GM18517 (cell line): ENCODE results near the gene KIAA1210.
"Not testable (repeated sequence)": the region's sequence is repeated elsewhere in the genome, so short reads cannot be mapped to it uniquely, and the experiment has no call there.

Experiments used
- ATAC-seq: cut with Tn5 transposase; IDR thresholded peaks from one replicate; pipeline ENCODE4 v1.9.1; 2021; ENCODE audit warnings: mild to moderate bottlenecking, moderate library complexity; ENCODE audit not compliant: unreplicated experiment

Gene KIAA1210

DNA sequence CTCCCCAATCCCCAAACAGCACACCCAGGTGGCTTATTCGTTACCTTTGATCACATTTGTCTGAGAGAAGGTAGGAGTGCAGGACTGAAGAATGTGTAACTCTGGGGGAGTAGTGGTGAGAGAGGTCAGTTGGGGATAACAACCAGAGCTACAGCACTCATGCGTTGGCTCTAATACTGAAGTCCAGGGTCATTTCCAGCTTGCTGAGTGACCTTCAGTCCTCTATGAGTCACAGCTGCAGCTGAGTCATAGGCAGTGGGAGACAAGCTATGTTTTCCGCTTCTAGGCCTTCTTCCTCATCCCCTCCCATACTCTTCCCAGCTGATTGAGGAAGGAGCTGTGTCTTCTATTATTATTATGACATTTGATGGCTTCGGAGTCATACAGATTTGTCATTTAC lies 86.4 kb downstream of the KIAA1210 start:
- ATAC-seq, result no peak

DNA sequence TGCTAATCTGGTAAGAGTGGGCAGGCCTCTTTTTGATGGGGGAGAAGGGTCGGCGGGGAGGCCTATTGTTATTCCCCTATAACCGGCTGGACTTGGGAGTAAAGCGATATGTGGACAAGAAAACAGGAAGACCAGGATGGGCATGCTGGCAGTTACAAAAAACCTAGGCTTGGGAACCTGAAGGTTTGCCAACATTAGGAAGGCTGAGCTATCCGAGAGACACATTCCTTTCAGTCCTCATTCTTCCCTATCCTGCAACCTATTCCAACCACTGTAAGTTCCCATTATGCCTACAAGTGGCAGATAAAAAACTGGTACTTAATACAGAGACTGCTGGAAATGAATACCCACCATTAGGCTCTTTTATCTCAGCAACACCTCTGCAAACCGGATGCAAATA lies 87.2 kb downstream of the KIAA1210 start:
- no peak for ATAC-seq

DNA sequence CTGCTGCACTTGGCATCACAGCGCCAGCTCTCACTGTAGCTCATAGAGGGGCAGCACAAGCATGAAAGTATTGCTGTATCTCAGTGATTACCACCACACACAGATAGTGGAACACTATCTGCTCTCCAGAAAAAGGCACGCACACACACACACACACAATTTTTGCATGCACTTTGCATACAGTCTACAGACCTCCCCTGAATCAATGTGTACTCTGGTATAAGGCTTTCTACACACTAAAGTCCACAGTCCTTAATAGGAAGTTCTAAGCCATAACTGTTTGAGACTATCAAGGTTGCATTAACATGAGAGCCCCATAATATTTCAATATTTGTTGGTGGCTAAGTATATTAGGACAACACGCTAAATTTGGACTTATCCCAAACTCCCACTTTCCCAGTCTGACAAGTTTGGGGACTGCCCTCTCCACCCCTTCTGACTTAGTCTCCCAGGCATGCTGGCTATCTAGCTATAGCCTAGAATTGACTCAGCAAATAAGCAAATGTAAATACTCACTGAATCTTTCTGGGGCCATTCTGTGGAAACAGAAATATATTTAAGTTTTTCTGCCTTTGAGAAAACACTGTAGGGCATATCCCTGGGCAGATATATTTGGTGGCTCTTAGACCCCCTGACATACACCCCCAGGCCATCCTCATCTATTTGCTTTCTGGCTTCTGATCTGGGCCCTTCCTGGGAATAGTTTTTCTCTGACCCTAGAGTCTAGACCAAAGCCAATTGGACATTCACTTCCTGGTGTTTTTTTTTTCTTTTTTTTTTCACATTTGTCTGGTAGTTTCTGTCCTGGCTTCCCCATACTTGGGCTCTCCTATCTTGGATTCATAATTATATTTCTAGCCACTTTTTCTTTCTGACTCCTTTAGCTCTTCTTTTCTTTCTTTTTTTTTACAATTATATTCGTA lies 91.2 kb downstream of the KIAA1210 start:
- no peak for ATAC-seq

DNA sequence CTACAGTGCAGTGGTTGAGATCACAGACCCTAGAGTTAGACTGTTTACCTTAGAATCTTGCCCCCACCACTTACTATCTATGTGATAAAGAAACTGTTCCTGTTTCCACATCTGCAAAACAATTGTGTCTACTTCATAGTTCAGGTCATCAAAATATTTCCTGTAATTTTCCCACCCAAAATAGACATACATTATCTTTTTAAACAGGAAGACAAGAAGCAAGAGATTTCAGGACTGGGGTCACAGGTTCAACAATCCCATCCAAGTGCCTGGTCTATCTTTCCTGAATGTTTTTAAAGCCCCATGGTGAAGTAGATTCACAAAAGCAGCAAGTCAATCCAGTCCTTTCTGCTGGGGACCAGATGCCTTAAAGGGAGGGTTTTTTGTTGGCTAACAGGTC lies 96.6 kb downstream of the KIAA1210 start:
- ATAC-seq, result no peak

DNA sequence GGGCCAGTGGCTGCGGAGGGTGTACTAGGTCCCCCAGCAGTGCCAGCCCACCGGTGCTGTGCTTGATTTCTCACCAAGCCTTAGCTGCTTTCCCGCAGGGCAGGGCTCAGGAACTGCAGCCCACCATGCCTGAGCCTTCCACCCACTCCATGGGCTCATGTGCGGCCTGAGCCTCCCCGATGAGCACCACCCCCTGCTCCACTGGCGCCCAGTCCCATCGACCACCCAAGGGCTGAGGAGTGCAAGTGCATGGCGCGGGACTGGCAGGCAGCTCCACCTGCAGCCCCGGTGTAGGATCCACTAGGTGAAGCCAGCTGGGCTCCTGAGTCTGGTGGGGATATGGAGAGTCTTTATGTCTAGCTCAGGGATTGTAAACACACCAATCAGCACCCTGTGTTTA lies 98.0 kb downstream of the KIAA1210 start:
- ATAC-seq, result not testable (repeated sequence)

DNA sequence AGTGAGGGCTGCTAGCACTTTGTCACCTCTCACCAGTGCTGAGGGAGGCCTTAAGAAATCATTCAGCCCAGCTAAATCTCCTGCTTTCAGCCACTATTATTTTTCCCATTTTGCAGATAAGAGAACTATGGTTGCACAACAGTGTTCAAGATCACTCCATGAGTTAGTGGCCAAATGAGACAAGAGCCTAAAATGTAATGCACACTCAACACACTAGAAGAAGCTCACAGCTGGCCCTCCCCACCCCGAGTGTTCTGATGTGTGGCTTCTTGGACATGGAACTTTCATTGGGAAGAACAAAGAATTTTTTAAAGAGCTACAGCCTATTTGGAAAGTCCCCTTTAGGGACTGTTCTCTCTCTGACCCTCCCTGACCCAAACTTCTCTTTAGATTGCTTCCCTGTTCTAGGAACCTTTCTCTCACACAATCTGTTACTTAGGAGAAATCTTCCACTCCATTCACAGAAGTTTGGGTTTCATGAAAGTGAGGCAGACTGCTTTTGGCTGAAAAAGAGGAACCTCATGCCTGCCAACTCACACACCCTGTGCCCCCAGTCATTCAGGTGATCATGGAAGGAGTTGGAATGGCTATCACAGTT lies 98.8 kb downstream of the KIAA1210 start:
- no peak for ATAC-seq
